HG03196 (cell line): ENCODE results near the gene PLEKHH2.
"Not testable (repeated sequence)": the region's sequence is repeated elsewhere in the genome, so short reads cannot be mapped to it uniquely, and the experiment has no call there.

Experiments used
- ATAC-seq: cut with Tn5 transposase; IDR thresholded peaks from one replicate; pipeline ENCODE4 v1.9.1; 2021; ENCODE audit not compliant: unreplicated experiment

PLEKHH2 gene

GRCh38 chr2:43715300-43716098 is 78.4 kb downstream of the PLEKHH2 start:
- no peak for ATAC-seq

GRCh38 chr2:43717322-43717721 is 80.3 kb downstream of the PLEKHH2 start:
- no peak for ATAC-seq

GRCh38 chr2:43718530-43719124 is 81.6 kb downstream of the PLEKHH2 start:
- ATAC-seq, result no peak

DNA sequence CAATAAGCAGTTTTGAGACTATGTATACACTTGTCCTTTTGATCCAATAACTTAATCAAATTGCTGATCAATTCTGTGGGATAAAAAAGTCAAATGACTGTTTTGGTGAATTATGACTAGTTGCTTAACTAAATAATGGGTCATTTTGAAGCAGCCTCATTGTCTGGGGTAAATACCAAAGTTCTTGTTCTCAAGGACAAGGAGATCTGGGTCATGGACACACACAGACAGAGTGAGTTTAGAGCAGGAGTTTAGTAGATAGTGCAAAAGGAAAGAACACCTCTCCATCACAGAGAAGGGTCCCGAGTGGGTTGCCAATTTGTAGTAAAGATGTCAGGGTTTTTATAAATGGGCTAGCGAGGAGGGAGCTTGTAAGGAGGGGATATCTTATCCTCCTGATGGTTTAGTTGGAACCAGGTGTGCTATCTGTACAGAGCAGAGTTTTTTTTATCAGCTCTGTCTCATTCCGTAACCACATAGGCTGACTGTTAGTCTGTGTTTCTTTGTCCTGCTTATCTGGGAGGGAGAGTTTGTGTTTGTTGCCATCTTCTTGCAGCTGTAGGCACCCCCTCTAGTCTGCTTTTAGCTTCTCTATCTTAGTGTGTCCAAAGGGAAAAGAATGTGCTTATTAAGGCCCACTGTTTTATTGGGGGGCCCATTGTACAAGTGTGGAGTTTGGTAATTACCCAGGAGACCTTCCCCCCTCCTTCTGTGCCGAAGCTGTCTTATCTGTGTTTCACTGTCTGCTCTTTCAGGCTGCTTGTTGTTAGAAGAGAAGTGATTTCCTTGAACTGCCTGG is 87.9 kb downstream of the PLEKHH2 start:
- ATAC-seq, result no peak

DNA sequence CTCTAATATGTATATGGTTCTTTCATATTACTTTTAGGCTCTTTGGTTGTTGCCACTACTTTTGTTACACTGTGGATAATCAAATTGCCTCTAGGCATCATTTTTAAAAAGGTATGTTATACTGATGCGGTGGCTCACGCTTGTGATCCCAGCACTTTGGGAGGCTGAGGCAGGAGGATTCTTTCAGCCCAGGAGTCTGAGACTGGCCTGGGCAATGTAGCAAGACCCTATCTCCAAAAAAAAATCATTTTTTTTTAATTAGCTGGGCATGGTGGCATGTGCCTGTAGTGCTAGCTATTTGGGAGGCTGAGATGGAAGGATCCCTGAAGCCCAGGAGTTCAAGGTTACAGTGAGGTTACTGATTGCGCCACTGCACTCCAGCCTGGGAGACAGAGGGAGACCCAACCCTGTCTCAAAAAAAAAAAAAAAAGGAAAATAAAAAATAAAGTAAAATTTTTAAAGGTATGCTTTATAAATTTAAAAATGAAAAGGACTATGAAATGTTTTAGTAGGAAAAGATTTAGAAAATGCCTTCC is 88.7 kb downstream of the PLEKHH2 start:
- ATAC-seq, result no peak

DNA sequence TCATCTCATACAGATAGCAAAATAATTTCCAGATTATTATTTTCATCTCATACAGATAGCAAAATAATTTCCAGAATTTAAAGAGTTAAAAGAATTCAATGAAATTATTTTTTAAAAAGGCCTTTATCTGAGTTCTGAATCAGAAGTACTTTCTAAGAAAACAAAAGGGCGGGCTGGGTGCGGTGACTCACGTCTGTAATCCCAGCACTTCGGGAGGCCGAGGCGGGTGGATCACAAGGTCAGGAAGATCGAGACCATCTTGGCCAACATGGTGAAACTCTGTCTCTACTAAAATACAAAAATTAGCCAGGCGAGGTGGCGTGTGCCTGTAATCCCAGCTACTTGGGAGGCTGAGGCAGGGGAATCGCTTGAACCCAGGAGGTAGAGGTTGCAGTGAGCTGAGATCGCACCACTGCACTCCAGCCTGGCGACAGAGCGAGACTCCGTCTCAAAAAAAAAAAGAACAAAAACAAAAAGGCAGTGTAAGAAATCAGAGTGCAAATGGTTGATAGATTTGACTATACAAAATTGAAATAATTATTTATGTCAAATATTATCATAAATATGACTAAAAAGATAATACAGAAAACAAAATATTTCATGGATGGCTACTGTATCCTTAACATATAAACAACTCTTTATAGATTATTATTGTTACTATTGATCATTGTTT is 90.0 kb downstream of the PLEKHH2 start:
- not testable (repeated sequence) for ATAC-seq

- ATAC-seq, result no peak
Observed at GRCh38 chr2:43727634-43728014, 90.6 kb downstream of the PLEKHH2 start.

GRCh38 chr2:43729491-43730174 is 92.6 kb downstream of the PLEKHH2 start:
- no peak for ATAC-seq

DNA sequence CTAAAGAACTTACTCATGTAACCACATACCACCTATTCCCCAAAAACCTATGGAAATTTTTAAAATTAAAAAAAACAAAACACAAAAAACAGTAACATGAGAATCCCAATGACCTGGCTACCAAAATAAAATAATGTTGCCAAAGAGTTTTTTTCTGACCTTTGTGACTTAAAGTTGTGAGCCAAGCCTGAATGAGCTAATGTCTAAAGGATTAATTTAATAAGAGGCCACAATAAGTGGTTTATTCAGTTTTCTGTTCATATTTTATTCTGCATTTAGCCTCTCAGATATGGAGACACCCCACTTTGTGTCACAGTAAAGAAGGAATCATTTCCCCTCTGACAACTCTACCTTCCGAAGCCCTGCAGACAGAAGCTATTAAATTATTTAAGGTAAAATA is 94.2 kb downstream of the PLEKHH2 start:
- ATAC-seq, result no peak

GRCh38 chr2:43736637-43737036 is 99.6 kb downstream of the PLEKHH2 start:
- ATAC-seq, result no peak

GRCh38 chr2:43737097-43737854 is 100.2 kb downstream of the PLEKHH2 start:
- ATAC-seq, result no peak

GRCh38 chr2:43737855-43738254 is 100.8 kb downstream of the PLEKHH2 start:
- ATAC-seq, result no peak

GRCh38 chr2:43738257-43738656 is 101.2 kb downstream of the PLEKHH2 start:
- no peak for ATAC-seq

DNA sequence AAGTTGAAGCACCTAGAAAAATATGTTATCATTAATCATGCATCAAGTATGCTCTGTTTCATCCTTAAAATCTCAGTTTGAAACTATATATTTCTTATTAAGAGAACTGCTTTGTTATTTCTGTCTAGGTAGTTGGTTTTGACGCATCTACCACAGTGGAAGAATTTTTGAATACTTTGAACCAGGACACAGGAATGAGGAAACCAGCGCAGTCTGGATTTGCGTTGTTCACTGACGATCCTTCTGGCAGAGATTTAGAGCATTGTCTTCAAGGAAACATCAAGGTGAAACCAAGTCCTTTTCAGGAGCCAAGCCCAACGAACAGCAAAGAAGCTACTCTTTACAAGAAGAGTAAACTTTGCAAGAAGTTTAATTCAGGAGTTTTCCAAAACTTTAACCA is 106.6 kb downstream of the PLEKHH2 start:
- ATAC-seq, result no peak

DNA sequence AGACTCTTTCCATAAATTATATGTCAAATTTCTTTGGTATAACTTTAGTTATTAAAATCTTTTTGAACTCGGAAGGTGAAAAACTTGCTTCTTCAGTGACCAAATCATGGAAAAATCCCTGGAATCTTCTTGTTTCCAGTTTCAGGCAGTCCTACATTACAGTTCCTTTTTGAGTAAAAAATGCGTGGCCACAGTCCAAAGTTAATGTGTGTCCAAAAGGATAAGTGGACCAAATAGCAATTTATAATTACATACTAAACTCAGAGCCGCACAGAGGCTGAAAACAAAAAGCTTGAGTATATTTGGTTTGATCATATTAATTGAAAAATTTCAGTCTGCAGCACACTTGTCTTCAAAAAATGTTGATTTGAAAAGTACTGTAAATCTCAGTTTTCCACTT is 108.4 kb downstream of the PLEKHH2 start:
- ATAC-seq, result no peak

DNA sequence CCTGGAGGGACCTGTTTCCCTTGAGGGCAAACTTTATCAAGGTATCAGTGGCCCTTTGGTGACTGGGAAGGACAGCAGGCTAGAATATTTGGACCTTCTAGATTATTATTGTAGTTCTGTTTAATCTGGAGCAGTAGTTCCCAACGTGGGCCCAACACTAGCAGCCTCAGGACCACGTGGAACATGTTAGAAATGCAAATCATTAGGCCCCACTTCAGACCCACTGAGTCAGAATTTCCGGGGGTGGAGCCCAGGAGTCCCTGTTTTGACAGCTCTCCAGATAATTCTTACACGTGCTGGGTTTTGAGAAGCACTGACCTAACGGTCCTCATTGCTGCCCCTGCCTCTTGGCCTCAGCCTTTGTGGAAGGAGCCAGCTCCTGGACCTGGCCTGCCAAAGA is 111.3 kb downstream of the PLEKHH2 start:
- no peak for ATAC-seq

DNA sequence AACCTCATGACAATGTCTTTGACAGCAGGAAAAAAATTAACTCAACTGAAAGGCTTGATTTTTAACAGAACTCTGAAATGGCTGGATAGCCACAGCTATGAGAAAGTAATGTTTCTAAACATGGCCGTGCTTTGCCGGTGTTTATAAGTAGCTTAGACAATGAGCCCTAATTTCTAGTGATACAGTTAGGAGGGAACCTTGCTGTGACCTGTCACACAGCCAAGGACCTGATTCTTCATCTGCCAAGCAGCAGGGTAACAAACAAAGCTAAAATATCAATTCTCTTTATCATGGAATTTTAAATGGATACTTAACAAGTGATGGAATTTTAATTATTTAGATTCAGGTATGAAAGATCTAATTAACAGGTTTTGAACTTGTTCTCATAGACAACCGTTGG is 112.5 kb downstream of the PLEKHH2 start:
- no peak for ATAC-seq

DNA sequence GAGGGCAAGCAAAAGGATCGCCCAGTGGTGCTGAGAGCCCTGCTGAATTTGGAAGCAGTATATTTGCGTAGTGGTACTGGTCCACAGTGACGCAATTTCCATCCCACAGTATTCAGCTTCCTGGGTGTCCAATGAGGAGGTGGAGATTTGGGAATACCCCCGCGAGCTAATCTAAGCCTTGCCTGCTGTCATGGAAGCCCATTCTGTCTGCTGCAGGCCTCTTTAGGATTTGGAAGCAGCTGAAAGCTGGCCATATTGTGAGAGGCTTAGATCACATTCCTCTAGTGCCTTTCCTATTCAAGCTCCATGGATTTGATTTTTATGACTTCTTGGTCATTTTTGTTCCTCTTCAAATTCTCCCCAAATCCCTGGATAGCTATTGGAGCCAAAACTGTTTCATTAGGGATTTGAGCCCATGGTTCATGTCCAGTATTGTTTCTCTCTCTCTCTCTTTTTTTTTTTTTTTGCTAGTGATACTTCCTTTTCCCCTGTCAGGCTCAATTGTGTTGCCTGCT is 114.5 kb downstream of the PLEKHH2 start:
- no peak for ATAC-seq

DNA sequence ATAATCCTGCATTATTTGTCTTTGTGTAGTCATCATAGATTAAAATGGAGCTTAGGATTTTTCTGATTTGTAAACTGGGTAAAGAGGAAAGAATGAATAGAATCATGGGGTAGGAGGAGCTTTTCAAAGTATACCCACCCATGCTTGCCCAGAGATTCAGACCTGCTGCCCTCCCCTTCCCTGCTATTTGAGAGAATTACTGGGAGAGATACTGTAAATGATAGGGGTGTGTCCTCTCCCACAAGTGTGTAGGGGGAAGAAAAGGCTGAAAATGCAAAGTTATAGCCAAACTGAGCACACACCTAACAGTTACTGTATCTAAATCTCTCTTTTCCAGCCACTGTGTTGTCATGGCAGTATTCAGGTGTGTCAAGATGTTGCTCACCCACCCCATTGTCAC is 115.2 kb downstream of the PLEKHH2 start:
- ATAC-seq, result no peak

- ATAC-seq, result no peak
Observed at GRCh38 chr2:43754180-43754579, 117.1 kb downstream of the PLEKHH2 start.
